Pons (tissue), 1 donor: ENCODE data around the gene IRGQ.

Experiments
- DNase-seq: peaks from one replicate; pipeline ENCODE4 v3.0.0-alpha.2; 2016; ENCODE audit warnings: low spot score

The IRGQ gene

GRCh38 chr19:43544077-43544476 is 51.9 kb downstream of the IRGQ start:
- no peak for DNase-seq

DNA sequence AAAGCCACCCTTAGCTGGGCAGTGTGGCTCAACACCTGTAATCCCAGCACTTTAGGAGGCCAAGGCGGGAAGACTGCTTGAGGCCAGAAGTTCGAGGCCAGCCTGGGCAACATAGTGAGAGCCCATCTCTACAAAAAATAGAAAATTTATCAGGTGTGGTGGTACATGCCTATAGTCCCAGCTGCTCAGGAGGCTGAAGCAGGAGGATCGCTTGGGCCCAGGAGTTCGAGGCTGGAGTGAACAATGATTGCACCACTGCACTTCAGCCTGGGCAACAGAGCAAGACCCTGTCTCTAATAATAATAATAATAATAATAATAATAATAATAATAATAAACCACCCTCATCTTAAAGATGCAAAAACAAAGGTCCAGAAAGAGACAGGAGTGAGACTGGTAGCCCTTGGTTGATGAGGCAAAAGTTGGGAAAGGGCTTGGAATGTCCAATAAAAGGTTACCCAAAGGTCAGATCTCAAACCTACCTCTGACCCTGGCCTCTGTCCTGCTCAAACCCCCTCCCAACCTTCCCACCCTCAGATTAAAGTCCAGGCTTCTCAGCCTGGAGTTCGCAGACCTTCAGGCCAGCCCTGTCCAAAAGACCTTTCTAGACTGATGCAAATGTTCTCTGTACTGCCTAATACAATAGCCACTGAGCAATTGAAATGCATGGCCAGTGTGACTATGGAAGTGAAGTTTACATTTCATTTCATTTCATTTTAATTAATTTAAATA is 53.8 kb downstream of the IRGQ start:
- no peak for DNase-seq

DNA sequence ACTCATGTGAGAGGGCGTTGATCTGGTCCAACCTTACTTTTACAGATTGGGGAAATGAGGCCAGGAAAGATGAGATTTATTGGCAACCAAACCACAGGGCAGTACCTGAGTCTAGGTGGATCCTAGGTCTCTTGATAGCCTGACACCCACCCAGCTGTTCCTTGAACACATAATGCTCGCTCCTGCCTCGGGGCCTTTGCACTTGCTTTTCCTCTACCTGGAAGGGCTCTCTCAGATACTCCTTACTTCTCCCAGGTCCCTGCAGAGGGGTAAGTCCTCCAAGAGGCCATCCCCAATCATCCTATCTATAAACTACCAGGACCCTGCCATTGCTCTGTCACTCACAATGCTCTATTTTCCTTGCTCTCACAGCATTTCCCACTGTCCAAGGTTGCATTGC is 55.6 kb downstream of the IRGQ start:
- DNase-seq, result no peak

GRCh38 chr19:43538922-43539321 is 57.0 kb downstream of the IRGQ start:
- DNase-seq, result no peak

DNA sequence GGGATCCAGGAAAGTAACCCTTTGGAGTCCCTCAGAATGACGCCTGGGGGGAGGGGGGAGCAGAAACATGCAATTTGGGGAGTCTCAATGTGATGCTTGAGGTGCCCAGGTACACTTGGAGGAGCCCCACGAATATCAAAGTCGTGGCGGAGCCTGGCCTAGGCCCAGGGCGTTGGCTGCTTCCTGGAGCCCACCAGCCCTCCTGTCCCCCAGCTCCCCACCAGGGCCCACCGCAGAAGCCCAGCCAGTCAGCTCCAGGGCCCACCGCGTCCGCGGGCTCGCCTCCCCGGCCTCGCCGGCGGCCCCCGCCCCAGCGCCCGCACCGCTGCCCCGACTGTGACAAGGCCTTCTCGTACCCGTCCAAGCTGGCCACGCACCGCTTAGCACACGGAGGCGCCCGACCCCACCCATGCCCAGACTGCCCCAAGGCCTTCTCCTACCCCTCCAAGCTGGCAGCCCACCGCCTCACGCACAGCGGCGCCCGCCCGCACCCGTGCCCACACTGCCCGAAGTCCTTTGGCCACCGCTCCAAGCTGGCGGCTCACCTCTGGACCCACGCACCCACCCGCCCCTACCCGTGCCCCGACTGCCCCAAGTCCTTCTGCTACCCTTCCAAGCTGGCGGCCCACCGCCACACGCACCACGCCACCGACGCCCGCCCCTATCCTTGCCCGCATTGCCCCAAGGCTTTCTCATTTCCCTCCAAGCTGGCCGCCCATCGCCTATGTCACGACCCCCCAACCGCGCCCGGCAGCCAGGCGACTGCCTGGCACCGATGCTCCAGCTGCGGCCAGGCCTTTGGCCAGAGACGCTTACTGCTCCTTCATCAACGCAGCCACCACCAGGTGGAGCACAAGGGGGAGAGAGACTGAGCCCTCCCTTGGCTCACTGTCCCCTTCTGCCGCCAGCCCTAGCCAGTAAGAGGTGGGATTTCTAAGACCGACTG is 60.8 kb downstream of the IRGQ start:
- peak; percentile 52 for DNase-seq
